Fibroblast of skin of left biceps (primary cell): ENCODE data around the gene SLCO1C1.

Experiments used
- DNase-seq, 2 experiments: peaks; one replicate each; pipeline ENCODE4 v3.0.0-alpha.2; 2013; ENCODE audit warnings: low read depth in 2 of 2

Gene SLCO1C1

DNA sequence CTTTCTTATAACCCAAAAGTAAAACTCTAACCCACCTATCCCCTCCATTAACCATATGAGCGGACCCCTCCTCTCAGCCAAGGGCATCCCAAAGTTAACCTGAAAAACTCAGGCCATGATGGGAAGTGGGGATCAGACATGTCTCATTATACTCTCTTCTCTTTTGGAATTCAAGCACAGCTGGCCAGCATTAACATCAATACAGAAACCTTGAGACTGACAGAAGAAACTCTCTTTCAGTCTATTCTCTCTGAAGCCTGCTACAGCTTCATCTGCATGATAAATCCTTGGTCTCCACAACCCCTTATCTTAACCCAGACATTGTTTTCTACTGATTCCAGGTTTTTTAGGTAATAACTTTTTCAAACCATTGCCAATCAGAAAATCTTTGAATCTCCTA lies 97.8 kb downstream of the SLCO1C1 start:
- DNase-seq = no peak

DNA sequence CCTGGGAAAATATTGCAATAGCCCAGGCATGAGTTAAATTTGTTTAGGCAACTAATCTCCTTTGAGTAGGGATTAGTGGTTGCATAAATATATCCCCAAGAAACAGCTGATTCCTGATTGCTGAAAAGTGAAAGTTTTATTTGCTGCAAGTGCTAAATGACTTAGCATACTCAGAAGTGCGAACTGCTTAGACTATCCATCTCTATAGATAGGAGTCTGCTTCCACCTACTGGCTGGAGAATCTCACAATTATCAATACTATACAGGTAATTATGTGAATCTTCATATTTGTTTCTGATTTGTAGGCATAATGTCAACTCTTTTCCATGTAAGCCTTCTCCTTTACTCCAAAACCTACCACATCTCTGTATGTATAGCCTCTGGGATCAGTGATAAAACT lies 103.4 kb downstream of the SLCO1C1 start:
- DNase-seq = no peak

DNA sequence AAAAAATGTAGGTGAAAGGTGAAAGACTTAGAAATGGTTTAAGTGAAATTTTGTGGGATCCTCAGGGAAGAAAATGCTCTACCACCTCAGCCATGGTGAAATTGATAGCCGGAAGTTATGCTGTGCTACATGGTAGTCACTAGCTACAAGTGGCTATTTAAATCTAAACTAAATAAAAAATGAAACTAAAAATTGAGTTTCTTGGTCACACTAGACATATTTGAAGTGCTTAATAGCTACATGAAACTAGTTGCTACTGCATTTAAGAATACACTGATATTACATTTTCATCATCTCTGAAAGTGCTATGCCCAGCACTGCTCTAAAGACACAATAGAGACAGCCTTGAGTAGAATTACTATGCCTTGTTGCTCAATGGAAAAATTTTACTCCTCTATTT lies 105.0 kb downstream of the SLCO1C1 start:
- DNase-seq = no peak

DNA sequence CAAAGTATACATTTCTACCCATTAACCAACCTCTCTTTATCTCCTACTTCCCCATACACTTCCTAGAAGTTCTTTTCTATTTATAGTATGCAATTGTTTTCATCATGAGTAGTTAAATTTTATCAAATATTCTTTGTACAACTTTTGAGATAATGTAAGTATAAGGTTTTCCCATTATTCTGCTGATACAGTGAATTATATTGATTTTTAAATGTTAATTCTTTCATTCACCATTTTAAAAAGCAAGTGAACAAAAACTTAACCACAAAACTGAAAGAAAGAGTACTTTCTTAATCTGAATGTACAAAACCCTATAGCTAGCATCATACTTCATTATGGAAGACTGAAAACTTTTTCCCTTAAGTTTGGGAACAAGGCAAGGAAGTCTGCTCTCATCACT lies 105.9 kb downstream of the SLCO1C1 start:
- no peak for DNase-seq
